IPS-NIHi7 (cell line): ENCODE data around the gene COA6.
"Not testable (repeated sequence)": the region's sequence is repeated elsewhere in the genome, so short reads cannot be mapped to it uniquely, and the experiment has no call there.

ENCODE experiments used
- DNase-seq: peaks from one replicate; pipeline ENCODE4 v3.0.0; 2012; ENCODE audit warnings: mixed read lengths; ENCODE audit errors: extremely low spot score

COA6 gene

GRCh38 chr1:234373064-234373958, at the start of gene COA6:
TSS of gene COA6 (plus strand) at chr1:234373456. CDS start at chr1:234373467, 11 bp downstream.
- DNase-seq: peak; percentile 86

DNA sequence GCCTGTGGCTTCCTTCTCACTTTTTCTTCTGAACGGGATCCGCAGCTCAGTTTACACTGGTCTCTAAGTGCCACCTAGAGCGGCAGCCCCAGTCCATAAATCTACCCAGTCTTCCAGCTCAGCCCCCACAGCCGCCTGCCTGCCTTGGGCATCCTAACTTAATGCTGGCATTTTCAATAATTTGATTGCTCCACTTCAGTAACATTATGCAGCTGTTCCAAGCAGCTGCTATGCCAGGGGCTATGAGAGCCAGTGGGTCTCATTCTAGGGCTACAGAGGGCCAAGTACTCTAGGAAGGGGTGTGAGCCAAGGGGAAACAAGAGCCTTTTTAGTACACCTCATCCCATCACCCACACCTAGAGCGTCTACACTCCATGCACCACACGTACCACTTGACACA, 48.4 kb upstream of the COA6 start:
- no peak for DNase-seq

DNA sequence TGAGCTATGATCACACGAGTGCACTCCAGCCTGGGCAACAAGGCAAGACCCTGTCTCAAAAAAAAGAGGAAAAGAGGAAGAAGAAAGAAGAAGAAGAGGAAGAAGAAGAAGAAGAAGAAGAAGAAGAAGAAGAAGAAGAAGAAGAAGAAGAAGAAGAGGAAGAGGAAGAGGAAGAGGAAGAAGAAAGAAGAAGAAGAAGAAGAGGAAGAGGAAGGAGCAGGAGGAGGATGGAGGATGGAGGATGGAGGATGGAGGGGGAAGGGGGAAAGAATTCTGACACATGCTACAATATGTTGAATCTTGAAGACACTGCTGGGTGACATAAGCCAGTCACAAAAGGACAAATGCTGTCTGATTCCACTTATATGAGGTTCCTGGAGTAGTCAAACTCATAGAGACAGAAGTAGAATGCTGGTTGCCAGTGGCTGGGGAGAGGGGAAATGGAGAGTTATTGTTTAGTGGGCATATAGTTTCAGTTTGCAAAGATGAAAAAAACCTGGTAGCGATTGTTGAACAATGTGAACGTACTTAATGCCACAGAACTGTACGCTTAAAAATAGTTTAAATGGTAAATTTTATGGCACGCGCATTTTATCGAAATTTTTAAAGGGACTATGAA, 47.3 kb upstream of the COA6 start:
- no peak for DNase-seq

- peak; percentile 80 for DNase-seq
These were observed 46.5 kb upstream of the COA6 start for GRCh38 chr1:234326497-234327366.

GRCh38 chr1:234327577-234328164, 45.6 kb upstream of the COA6 start:
- DNase-seq: no peak

- no peak for DNase-seq
These were observed 42.4 kb upstream of the COA6 start for GRCh38 chr1:234330843-234331215.

- no peak for DNase-seq
These were observed 41.7 kb upstream of the COA6 start for GRCh38 chr1:234331507-234331906.

DNA sequence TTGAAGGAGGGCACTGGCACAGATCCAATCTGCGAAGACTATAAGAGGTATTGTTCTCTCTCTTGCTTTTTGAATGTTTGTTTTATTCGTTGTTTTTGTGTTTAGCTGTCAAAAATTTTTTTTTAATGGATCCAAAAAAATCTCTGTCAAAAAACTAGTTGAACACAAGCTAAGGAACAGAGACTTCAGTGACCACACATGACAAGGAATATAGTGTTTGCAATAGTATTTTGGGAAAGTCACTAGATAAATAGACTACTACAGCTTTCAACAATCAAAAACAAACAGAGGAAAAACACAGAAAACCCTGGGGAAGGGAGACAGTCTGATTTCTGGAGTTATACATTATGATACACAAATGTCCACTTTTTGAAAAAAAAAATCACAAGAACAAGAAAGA, 36.9 kb upstream of the COA6 start:
- DNase-seq: no peak

DNA sequence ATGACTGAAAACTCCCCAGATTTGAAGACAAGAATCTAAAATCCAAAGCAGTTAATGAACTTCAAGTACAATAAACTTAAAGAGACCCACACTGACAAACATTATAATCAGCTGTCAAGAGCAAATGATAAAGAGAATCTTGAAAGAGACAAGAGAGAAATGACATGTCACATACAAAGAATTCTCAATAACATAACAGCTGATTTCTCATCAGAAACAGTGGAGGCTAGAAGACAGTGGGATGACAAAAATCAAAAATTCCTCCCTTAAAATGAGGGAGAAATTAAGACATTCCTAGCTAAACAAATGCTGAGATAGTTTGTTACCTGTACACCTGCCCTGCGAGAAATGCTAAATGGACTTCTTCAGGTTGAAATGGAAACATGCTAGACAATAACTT, 36.0 kb upstream of the COA6 start:
- no peak for DNase-seq

DNA sequence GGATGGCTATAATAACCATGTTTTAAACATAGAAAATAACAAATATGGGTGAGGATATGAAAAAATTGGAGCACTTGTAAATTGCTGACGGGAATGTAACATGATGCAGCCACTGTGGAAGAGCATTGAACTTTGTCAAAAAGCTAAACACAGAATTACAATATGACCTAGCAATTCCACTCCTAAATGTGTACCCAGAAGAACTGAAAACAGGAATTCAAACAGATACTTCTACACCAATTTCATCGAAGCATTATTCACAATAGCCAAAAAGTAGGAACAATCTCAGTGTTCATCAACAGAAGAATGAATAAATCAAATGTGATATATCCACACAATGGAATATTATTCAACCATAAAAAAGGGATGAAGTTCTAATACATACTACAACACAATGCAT, 32.7 kb upstream of the COA6 start:
- DNase-seq: no peak

DNA sequence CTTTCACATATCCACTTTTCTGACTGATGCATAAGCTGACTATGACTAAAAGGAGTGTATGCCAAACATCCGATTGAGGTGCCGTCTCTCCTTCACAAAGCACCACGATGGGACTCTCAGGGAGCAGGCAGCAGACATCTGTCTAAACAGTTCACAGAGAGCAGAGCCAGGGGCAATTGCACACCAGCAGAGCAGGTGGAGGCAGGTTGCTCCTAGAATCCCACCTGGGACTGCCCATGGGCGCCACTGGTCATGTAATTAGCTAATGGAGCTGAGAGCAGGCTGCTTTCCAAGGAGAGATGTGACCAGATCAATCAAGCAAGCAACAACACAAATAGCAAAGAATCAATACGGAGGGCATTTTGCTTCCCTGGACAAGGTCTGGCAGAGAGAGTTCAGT, 30.5 kb upstream of the COA6 start:
- no peak for DNase-seq

- no peak for DNase-seq
These were observed 28.0 kb upstream of the COA6 start for GRCh38 chr1:234345237-234345636.

GRCh38 chr1:234348964-234349363, 24.3 kb upstream of the COA6 start:
- DNase-seq: no peak

- no peak for DNase-seq
These were observed 17.3 kb upstream of the COA6 start for GRCh38 chr1:234355782-234356510.

- not testable (repeated sequence) for DNase-seq
These were observed 16.5 kb upstream of the COA6 start for GRCh38 chr1:234356615-234357269.

DNA sequence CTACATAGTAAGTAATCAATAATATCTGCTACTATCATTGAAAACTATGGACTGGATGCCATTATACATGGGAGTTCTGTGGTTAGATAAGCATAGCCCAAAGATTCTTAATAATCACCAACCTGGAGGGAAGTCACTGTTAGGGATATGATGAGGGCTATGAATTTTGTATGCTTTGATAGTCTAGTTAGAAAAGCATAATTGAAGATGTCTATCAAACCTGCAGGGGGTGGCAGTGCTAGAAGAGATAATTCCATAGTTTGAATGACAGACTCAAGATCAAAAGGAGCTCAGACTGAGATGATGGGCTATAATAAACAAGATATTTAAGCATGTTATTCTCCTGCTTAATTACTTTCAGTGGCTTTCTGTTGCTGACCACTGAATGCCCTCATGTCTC, 15.4 kb upstream of the COA6 start:
- no peak for DNase-seq

- no peak for DNase-seq
These were observed 12.1 kb upstream of the COA6 start for GRCh38 chr1:234361102-234361603.

DNA sequence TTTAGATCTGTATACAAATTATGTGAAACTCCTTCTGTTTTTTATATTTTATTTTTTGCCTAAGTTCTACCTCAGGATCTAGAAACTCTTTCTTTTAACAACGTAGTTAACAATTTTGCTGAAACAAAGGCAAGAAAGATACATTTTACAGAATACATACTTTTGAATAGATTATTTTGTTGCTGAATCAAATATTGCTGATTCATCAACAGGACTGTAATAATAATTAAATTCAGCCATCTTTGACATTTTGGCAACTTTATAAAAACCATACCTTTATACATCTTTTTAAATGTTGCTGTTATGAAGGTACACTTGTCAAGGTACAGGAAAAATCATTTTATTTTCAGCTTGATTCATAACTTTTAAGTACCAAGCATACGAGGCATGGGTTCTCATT, 10.7 kb upstream of the COA6 start:
- DNase-seq: no peak

GRCh38 chr1:234368320-234369032, 4.8 kb upstream of the COA6 start:
- no peak for DNase-seq

DNA sequence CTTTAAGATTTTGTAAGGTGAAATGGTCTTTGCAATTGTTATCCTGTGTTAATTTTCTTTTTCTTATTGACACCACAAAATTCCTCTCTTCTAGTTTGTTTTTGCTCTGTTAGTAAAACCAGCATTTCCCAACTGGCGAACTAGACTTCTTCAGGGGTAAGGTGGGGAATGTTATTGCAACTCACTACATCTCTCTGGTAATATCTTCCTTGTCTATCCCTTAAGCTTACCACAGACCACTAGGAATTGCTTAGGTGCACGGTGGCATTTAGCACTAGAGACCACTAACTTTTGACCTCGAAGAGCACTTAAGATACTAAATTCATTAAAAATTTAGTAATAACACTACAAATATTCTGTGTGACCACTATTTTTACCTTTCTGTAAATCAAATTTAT, 4.2 kb upstream of the COA6 start:
- DNase-seq: no peak
